ENCODE measurements around the gene PID1.

PID1 gene

DNA sequence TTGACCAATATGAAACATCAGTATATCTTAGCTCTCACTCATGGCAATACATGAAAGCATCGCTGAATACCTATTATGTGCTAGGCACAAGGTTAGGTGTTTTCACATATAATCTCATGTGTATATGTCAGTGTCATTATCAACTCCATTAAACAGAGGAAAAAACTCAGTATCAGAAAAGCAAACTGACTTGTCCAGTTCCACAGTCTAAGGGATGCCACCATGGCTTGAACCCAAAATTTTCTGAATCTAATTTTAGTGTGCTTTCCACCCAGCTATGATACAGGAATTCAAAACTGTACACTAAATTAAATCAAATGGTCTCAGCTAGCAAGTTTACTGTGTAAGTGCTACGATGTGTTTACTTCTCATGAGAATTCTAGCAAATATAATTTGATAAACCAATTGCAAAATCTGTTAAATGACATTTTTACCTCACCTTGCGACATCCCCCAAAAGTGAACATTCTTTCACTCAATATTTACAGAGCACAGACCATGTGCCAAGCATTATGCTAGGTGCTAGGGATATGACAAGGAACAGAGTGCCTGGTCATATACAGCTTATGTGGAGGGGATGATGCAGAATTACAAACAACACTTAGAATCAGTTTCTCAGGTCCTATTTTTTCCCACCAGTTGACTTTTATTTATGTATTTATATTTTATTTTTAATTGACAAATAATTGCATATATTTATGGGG is 211.6 kb downstream of the PID1 start:
- DNase-seq: no peak

DNA sequence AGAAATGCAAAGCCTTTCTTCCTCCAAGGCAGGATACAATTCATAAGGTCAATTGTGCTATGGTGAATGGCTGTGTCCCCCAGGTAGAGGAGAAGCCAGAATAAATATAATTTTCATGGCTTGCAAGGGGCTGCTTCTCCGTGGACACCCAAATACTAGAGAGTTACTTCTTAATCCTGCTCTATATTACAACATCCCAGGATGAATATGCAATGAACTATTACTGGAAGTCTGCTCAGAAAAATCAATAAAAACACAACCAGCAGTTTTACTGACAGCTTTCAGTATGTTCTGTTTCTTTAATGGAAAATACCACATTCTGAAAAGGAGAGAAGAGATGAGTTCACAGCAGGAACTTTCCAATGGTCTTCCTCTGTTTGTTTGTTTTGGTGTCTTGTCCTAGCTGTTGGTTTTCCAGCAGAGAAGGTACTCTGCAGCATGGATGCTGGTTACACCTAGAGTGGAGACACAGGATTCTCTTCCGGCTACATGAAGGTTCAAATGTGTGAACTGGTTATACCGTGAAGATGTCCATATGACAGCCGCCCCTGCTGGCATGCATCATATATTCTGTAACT is 213.0 kb downstream of the PID1 start:
- DNase-seq: no peak

DNA sequence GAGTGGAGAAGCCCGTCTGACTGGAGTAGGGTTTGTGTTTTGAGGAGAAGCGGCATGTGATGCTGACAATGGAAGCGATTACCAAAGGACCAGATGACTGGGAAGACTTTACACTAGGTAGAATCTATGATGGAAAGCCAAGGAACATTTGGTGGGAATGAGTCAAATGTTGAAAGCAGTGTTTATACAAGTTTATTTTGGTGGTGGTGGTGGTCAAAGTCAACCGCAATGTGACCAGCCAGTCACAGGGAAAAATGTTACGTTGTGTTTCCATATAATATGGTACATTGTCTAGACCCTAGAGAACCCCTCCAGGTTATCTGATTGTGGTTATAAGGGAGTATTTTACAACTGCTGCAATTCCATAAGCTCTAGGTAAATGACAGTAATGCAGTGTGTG is 216.8 kb downstream of the PID1 start:
- DNase-seq: no peak

DNA sequence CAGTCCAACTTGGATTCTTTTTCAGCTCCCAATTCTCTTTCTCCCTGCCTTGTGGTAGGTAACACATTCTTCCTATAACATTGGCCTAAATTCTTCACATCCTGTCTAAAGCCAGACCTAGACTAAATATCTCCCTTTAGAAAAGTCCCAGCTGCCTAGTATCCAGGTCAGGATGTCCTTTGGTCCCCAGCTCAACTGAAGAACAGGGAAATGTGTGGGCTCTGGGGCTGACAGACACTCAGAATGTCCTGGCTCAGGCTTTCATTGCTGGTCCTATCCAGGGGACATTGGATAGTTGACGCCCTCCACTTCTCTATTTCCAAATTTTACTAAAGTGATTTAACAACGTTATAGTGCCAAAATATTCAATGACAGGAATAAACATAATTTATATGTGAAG is 219.3 kb downstream of the PID1 start:
- DNase-seq: no peak

DNA sequence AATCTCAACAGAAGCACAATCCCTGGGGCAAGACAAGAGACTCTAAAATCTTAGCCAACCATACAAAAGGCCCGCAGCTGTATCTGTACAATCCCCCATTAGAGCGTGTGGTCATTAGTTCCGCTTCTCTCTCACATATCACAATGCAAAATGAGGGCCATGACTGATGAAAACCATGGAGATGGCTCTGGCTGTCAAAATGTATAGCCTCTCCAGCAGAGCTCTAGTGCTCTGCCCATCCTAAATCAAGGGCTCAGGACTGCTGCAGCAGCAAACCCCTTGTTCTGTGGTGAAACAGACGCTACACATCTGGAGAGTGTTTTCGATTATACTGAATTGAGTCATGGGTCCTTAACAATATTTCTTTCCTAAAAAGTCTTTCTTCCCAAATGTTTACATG is 221.0 kb downstream of the PID1 start:
- no peak for DNase-seq

DNA sequence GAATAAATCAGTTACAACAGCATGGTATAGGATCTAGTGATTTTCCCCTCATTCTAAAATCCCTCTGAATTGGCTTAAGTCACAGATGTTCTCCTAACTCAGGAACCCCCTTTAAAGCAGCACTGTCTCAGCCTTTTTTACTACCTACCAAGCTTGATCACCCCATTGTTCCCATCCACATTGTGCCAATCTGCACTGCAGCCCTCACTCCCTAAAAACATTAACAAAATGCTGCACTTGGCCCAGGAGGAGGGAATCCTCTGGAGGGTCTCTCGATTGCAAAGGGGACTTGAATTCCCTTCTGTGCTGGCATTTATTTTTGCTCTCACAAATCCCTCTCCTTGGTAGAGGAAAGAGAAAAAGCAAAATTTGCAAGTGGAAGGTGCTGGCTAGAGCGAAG is 223.0 kb downstream of the PID1 start:
- DNase-seq: no peak

DNA sequence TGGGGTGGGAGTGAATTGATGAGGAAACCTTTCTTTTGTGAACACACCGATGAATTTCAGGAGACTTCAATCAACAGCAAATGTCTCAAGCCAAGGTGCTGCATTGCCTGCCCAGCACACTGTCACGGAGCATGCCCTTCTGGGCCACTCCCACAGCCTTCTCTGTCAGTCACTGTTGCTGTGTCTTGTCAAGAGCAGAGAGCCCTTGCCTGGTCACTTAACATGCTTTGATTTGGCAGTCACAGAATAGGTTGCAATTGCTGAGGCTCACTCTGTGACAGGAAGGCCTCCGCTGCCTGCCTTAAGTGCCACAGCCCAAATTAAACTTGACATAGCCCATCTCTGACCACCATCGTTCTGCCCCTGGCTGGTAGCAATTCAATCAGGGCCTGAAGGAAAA is 225.4 kb downstream of the PID1 start:
- DNase-seq: no peak

DNA sequence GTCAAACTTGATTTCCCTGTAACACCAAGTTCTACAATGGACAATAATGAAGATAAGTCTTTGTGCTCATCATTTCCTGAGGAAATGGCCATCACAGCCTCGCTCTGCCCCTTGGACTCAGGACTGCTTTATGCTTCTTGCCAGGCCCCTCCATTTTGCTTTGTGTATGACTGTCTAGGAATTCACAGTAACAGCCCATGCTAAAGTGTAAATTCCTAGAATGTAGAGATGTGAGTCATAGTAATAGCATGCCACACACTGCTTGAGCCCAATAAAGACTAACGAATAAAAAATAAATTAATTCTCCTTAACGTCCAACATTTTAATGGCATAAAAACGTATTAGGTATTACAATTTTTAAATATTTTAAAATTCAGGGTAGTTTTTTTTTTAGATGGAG is 226.5 kb downstream of the PID1 start:
- DNase-seq: no peak

DNA sequence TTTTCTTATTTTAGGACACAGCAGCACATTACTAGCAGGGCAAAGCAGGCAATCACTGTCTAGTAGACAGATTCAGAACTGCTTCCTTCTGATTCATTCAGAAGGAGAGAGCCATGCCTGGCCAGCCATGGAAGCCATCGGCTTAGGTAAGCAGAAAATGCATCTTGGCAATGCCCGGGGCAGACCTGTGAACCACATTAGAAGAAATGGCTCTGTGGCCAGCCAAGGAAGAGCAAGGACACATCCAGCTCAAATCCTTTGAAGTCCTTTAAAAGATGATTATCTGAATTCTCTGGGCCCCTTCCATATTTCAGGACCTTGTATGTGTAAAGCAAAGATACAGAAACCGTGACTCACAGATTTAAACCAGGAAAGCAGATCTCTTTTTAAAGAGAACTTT is 227.4 kb downstream of the PID1 start:
- no peak for DNase-seq

DNA sequence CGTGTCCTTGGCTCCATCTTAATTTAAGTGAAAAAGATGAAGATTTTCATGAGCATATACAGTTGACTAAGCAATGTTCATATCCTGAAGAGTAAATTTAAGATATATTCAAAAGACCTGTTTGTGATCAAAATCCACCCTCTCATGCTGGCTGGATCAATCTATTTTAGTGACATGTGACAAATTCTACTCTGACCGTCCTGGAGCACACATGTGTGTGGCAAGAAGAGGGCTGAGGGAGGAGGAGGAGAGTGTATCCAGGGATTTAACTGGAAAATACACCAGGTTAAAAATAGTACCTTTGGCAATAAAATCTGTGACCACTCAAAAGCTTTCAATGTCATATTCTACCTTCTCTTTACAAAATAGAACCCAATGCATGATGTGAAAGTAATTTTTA is 228.7 kb downstream of the PID1 start:
- DNase-seq: no peak

DNA sequence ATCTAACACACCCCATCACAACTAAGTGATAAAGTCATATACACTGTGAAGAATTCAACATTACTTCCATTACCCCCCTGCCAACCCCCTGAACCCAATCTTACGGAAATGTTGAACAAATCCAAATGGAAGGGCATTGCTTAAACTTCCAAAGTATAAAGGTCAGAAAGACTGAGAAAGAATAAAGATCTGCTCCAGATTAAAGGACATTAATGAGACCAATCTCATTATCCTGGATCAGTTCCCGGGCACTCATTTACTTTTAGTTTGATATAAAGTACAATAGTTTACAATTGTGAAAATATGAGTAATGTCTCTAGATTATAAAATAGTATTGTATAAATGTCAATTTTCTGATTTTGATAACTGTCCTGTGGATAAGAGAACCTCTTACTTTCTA is 229.4 kb downstream of the PID1 start:
- no peak for DNase-seq

DNA sequence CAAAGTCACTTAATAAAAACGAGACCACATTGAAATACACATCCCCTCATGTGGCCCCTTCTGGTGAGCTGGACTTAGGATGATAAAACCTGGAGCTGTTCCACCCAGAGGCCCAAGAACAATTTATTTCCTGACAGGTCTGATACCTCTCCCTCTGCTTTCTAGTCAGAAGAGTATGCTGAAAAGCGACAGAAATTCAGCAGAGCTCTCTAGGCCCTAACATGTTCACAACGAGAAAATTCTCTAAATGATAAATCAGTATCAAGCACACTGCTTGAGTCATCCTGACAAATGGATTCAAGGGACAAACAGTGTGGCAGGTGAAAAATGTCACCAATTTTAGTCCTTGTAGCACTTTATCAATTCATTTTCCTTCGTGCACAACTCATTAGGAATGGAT is 233.5 kb downstream of the PID1 start:
- no peak for DNase-seq

DNA sequence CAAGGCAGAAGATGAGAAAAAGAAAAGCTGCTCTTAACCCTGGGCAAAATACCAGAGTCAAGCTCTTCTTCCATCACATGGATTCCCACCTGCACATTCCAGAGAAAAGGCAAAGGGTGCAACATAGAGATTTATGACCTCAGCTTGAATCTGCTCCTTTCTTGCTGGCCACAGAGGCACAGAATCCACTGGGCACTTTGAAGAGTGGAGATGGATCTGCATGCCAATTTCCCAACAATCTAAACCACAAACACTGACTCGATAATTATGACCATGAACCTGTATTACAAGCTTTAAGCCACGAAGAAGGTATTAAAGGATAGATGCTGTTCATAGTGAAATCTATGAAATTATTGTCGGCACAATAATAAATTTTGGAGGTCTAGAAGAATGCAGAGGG is 237.3 kb downstream of the PID1 start:
- DNase-seq: no peak

DNA sequence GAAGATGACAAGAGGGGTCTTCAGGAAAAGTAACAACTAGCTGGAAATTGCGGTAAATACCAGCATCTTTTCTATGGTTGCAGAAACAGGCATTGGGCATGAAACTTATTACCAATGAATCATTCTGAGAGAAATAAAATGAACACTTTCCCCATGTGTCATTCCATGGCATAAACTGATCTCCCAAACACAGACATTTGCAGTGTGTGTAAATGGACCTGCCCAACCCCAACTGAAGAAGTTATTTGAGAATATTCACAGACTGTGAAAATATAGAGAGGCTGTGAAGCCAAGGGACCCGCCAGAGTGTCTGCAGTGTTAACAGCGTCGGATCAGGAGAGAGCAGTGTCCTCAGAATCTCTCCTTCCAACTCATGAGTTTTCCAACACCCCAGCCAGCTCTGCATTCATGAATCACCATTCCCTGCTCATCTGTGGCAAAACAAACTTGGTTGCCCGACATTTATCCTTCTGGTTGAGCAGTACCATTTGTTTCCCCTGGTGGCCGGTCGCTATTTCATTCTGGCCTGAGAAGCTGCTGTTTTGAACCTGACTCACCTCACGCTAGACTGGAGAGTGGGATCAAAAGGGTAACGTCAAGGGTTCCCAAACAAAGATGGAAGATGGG is 238.4 kb downstream of the PID1 start:
- no peak for DNase-seq

DNA sequence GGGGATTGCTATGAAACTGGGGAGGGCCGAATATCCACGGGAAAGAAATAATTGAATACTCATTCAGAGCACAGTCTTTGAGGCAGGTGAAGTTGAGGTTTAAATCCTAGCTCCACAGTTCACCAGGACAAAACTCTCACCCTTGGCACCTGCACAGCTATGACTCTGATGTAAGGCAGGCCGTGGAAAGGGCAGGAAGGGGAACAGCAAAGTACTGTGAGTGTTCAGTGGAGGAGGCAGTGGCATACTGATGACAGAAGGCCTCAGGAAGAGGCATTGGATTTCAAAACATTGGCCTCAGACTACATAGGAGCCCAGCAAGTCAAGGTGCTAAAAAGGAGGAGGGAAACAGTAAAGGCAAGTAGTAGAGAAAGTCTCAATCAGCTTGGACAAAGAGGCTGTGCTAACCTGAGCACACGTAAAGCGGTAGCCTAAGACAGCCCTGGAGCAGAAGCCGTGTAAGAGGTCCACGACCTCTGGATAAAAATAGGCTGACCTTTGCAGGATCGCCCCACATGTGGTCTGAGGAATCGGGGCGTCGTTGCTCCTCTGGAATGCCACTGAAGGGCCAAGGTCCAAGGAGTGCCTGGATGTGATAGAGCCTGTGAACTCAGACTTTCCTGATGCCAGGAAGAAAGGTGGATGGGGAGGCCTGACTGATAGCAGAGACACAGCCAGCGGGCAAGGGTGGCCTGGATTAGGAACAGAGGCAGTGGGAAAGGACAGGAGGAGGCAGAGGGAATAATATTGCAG is 243.6 kb downstream of the PID1 start:
- DNase-seq: no peak

DNA sequence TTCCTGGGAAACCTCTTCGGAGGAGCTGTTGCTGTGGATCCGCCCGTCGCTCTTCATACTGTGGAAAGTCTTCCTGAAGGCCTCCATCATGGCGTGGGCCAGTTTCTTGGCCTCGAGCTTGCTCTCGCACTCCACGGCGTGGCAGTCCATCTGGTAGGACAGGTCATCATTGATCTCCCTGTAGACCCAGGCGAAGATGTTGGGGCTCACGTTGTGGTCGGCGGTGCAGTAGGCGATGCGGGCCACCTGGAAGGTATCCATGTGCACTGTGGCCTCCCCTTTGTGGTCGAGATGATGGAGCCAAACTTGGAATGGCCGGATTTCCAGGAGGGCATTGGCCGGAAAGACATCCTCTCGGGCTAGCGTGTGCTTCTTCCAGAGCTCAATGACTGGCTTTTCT is 245.4 kb downstream of the PID1 start:
- no peak for DNase-seq

DNA sequence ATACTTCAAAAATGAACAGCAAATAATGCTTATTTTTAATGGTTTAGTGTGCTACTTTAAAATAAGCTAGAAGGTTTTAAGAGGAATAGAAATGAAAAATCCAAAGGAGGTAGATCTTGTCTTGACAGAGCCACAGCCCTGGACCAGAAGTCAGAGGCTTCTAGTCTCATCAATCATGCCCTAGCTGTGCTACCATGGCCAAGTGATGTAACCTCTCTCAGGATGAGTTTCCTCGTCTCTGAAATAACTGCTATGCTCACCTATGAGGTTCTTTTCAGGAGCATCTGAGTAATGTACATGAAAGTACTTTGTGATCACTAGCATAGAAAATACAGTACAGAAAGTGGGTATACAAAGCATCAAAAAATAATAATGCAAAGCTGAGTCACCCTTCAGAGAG is 248.4 kb downstream of the PID1 start:
- DNase-seq: no peak

DNA sequence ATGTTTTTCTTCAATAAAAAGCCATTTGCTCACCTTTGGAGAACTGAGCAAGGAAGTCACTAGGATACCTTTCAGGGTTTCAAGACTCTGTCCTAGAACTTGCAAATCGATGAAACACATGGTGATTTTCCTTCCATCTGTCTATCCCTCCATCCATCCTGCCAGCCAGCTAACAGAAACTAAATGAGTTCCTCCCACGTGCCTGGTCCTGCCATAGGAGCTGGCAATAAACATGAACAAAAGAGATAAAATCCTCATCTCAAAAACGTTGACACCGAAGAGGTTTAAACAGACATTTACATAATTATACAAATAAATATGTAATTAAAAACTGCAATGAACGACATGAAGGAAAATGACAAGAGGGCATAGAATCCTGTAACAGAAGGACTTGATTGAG is 249.0 kb downstream of the PID1 start:
- no peak for DNase-seq

DNA sequence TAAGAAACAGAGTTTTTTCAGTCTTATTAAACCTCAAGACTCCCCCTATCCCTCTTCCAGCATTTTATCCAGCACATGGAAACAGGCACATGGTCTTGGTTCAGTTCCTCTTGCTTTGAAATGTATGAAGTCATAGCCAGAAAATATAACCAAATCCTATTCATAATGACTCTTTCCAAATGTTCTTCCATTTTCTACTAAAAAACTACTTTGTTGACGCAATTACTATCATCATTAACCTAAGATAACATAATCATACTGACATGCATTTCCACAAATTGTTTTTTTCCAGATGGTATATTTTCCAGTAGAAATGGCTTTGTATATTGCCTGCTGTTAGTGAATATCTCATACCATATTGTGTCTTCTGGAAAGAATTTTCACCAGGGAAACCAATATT is 261.3 kb downstream of the PID1 start:
- no peak for DNase-seq

DNA sequence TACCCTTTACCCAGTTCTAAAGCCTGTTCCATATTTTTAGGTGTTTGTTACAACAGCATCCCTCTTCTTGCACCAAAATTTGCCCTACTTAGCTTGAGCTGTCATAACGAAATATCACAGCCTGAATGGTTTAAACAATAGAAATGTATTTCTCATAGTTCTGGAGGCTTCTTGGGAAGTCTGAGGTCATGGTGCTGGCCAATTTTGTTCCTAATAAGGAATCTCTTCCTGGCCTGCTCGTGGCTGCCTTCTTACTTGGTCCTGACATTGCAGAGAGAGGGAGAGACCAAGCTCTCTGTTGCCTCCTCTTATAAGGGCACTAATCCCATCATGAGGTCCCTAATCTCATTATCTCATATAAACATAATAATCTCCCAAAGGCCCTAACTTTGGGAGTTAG is 267.8 kb downstream of the PID1 start:
- no peak for DNase-seq

DNA sequence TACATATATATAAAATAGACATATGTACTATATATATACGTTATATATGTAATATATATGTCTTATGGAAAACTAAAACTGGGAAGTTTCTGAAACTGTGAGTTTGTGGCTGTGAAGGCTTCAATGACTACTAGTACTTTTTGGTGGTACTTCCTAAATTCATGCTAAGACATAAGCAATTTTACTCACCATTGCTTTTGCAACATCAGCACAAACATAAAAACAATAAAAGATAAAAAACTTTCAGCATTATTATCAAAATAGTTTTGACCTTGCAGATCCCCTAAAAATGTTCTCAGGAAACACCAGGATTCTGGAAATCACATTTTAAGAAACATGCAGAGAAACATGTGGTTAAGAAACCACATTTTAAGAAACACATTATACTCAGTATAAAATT is 269.9 kb downstream of the PID1 start:
- no peak for DNase-seq

DNA sequence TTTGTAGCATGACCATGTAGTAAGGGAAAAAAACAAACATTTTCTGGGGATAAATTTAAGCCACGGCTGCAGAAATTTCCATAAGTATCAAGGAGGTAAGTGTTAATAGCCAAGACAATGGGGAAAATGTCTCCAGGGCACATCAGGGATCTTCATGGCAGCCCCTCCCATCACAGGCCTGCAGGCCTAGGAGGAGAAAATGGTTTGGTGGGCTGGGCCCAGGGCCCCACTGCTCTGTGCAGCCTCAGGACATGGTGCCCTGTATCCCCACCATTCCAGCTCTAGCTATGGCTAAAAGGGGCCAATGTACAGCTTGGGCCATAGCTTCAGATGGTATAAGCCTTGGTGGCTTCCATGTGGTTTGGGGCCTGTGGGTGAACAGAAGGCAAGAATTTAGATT is 271.8 kb downstream of the PID1 start:
- DNase-seq: no peak

DNA sequence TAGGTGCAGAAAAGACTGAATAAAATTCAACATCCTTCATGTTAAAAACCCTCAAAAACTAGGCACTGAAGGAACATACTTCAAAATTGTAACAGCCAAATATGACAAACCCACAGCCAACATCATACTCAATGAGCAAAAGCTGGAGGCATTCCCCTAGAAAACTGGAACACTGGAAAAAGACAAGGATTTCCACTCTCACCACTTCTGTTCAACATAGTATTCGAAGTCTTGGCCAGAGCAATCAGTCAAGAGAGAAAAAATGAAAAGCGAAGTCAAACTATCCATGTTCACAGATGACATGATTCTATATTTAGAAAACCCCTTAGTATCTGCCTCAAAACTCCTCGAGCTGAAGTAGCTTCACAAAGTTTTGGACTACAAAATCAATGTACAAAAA is 282.3 kb downstream of the PID1 start:
- no peak for DNase-seq
